Raji (cell line): ENCODE measurements around the gene MTIF3.

Experiments
- POLR2A ChIP-seq: IDR thresholded peaks from 2 replicates; pipeline ENCODE4 v1.6.1; 2011; ENCODE audit warnings: low read depth, low read length, control low read depth; ENCODE audit not compliant: insufficient read depth

MTIF3 gene

DNA sequence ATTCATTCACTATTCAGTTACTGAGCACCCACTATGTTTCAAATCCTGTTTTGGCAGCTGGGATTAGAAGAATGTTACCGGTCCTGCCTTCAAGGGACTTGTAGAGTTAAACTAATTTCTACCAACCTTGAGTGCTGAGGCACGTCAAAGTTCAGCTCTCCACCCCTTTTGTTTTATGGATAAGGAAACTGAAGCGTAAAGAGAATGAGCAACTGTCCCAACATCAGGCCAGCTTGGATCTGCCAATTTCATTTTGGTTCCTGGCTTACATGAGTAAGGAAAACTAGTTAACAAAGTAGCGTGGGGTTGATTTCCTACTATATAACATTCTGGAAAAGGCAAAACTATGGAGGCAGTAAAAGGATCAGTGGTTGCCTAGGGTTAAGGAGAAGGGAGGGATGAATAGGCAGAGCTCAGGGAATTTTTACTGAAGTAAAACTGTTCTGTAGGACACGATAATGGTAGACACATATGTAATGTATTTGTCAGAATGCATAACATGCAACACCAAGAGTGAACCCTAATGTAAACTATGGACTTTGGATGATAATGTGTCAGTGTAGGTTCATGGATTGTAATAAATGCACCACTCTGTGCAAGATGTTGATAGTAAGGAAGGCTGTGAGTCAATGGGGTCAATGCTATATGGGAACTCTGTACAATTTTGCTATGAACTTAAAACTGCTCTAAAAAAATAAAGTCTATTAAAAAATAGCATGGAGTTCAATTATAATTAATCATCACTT is 19.9 kb upstream of the MTIF3 start:
- no peak for TF ChIP-seq POLR2A

DNA sequence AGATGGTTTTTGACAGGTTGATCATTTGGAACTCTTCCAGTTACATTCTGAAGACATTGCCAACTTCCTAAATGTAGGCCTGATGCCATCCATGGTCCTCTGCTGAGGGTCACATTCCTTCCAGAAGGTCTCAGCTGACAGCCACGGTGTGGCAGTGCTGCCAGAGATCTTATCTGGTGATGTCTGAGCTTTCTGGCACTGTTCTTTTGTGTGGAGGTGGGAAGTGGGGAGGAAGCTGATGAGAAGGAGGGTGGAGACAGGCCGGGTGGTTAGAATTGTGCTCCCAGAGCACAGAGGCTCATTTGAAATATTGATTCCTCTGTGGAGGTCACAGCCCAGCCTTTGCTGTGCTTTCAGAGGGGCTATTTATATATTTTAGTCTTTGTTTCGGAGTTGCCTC is 16.1 kb upstream of the MTIF3 start:
- no peak for TF ChIP-seq POLR2A

DNA sequence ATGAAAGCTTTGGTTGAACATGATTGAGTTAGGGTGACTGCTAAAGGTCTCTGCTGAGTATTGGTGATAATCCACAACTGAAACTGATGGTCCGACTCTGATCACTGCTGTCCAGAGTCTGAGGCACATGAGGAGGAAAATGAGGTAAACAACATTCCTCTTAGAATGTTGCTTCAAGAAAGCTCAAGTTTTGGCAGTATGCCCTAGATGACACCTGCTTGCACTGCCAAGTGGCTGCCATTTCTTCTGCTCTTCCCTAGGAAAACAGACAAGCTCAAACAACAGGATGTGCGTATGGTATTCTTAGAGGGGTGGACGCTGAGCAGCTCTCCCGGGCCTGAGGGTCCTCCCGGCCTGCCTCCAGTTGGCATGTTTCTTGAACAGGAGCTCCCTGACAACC is 15.2 kb upstream of the MTIF3 start:
- TF ChIP-seq POLR2A, result no peak

DNA sequence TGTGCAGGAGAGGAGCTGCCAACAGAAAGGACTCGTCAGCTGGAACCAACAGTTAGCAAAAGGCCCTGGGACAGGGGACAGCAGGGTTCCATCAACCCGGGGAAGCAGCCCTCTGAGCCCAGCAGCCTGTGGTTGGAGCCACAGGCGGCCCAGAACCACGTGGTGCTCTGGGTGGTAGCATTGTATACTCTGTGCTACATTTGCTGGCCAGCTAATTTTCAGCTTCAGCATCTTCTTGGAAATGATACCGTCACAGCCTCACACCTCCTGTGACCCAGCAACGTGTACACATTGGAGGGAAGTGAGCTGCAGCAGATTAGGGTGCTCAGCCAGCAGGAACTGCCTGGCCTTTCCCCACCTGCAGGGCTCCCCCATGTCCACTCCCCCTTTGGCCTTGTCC is 13.1 kb upstream of the MTIF3 start:
- TF ChIP-seq POLR2A, result no peak

DNA sequence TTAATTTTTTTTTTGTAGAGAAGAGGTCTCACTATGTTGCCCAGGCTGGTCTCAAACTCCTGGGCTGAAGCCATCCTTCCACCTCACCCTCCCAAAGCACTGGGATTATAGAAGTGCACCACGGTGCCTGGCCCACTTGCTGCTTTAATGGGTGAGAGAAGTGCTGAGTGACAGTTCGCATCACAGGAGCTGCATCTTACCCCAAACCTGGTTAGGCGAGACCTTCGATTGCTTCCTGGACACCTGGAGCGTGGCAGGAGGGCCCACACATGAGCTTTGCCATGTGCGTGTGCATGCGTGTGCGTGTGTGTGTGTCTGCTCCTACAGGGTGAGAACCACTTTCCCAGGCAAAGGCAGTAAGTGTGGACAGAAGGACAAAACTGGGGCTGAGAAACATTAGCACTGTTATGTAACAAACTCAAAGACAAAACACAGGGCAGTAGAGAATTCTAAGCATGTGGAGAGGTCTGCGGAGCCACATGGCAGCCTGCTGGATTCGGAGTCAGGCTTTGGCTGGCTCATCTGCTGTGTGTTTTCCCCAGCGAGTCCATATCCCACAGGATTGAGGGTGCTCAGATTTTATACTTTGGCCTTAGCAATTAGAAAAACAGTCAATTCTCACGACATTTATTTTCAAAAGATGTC is 11.7 kb upstream of the MTIF3 start:
- TF ChIP-seq POLR2A, result no peak

DNA sequence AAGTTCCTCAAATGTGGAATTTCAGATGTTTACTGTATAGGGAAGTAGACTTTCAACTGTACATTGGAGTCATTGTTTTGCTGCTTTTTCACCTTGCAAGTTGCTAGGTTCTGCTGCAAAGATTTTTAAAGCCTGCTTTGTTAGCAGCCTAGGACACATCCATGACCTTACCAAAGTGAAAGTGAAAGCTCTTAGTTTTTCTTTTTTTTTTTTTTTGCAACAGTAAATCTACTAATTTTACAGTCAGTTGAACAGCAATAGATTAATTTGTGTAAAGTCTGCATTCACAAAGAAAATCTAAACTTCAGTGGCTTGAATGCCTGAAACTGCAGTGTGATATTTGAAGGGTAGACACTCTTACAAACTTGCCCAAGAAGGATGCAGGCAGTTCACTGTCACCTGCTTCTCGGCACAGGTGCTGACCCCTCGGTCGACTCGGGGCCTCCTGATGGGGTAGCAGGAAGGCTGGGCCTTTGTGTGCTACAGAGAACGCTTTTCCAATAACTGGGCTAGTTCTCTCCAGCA is 5.0 kb upstream of the MTIF3 start:
- no peak for TF ChIP-seq POLR2A

DNA sequence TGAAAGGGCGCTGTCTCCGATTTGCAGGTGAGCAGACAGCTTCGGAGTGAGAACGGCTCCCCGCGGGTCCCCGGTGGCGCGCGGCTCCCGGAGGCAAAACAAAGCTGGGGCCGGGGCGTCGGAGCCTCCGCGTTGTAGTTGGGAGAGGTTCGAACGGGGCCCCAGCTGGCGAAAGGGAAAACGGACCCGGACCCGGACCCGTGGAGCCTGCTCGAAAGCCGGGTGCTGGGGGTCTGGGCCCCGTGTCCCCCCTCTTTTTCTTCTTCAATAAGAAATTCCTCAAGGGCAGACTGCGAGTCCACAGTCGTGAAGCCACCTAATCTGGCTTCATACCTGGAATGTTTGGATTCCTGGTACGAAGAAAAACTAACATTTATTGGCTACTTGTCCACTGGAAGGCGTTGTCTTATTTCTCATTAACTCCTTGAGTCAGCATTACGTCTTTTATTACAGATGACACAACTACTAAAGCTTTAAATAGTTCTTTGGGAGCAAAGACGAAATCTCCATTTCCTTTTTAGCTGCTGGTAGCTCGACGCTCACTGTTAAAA is 632 bp upstream of the MTIF3 start:
- TF ChIP-seq POLR2A, result no peak

DNA sequence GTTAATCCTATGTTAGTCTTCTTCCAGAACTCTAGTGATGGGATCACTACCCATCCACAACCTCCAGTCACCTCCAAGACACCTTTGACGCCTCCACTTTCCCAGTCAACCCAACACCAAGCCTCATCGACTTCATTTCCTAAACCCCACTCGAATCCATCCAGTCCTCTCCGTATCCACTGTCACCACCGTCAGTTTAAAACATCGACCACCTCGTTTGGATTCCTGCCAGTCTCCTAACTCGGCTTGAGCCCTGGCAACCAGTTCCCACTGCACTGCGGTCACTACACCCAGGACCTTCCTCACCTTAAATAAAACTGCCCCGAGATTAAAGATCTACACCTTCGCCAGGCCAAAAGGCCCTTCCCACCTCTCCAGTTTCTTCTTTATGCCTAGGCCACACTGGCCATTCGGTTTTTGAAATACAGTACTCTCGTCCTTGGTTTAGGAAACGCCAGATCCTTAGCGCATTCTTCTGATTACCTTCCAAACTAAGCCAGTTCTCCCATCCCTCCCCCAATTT is 1.2 kb downstream of the MTIF3 start:
- no peak for TF ChIP-seq POLR2A

DNA sequence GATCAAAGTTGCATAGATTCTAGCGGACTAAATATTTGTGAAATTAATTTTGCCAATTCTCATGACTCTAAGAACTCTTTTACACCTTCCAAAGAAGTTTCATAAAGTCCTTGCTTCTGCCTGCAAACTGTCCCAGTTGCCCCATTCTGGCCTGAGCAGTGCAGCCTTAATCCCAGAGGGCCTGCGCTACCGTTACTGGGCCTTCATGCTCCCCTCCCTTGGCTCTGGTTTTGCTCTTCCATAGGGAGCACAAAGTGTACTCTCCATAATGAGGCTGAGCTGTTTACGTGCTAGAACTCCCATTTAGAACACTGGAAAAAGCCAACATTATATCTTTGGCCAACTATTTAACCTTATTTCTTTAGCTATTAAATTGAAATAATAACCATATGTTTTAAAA is 2.1 kb downstream of the MTIF3 start:
- no peak for TF ChIP-seq POLR2A

DNA sequence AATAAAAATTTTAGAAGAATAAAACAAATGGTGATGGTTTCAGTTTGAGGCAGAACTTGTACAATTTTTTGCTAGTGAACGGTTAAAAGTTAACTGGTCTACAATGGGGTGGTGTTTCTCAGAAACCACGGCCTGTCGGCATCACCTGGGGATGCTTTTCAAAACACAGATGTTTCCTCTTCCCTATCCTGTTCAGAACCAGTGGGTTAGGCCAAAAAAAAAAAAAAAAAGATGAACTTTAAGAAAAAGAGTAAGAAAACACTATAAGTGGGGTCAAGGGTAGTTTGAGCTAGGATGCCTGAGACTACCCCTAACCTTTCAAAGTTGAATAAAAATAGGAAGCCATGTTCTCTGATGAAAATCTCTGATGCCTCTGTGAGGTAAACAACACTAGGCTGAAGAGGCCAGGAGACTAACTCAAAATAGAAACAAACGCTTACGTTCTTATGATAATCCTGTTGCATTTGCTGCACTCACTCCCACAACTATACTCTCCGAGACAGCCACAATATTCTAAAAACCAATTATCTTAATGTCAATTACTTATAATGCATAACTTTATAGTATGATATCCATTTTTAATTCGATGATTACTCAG is 3.3 kb downstream of the MTIF3 start:
- TF ChIP-seq POLR2A, result no peak

DNA sequence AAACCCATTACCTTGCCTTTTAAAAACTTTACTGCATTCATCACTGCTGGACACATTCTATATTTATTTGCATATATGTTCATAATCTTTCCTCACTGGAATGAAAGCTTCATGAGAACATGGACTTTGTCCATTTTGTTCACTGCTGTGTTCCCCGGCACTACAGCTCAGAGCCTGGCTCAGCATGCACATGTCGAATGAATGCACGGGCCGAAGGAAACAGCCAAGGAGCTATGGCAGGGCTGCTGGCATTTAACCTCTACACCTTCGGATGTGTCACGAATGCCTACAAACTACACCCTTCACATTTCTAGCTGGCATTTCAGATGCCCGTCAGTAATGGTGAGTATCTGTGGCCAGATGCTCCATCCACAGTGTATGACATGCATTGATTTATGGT is 7.6 kb downstream of the MTIF3 start:
- TF ChIP-seq POLR2A, result no peak

DNA sequence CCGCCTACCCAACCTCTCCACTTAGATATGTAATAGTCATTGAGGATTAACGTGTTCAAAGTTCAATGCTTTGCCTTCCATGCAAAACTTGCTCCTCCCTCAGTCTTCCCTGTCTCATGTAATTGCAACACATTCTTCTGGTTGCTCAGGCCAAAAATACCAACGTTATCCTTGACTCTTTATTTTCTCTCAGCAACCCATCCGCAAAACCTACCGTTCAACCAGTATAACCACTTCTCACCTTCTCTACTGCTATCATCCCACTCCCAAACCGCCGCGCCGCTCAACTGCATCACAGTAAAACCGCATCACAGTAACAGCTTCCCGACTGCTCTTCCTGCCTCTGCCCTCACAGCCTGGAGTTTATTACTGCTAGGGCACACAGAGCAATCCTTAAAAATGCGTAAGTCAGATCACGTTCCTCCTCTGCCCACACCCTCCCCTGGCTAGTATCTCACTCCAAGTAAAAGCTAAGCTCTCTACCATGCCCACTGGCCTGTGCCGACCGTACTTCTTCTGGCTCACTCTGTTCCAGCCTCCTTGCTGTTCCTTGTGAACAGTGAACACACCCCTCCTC is 8.2 kb downstream of the MTIF3 start:
- TF ChIP-seq POLR2A, result no peak

DNA sequence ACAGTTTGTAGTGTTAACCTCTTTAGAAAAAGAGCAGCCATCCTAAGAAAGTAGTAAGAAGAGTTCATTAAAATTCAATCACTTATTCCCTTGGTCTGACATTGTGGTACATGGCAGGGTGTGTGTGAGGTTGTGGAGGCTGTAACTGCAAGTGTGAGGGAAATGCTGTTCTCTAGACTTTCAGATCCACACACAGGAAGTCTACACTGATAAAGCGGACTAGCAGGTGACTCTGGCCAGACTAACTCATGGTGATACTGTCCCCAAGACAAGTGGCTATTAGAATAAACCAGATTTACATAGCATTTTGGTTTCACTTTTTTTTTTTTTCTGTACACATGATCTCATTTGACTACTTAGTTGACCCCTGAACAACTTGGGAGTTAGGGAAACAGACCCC is 10.0 kb downstream of the MTIF3 start:
- TF ChIP-seq POLR2A, result no peak

DNA sequence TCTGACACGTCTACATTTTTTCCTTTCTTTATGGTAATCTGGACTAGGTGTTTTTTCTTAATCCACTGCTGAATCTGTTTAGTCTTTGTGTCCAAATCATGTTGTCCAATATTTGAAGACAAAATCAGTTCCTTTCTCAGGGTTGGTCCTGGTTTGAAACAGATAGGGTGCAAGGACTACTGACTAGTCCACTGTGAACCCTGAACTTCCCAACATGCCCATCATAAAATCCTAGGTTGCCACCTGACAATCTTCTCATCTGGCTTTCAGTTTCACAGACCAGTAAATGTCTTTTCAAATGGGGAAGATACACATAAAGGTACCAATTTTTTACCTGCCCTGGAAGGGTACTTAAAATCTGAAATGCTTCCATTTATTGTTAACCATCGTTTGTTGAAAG is 13.2 kb downstream of the MTIF3 start:
- no peak for TF ChIP-seq POLR2A

DNA sequence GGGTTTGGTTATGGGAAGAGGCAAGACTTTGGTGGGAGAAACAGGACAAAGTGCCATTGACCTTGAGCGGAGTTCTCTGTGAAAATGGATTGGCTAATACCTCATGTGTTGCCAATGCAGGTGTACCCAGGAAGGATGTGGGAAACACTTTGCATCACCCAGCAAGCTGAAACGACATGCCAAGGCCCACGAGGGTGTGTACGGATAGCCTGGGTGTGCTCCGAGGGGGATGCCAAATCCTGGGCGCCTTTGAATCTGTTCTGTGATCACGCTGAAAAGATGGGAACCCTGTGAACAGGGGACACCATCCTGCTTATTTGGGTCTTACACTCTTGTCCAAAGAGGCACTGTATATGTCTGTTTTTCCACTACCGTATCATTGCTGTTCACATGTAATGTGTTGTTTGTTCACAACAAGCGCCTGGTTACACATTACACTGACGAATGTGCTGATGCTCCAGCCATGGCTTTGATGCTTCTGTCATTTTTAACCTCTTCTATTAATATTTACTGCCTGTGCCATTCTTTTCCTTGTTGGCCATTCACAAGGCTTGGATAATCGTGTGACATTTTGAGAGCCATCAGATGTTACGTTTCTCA is 17.7 kb downstream of the MTIF3 start:
- TF ChIP-seq POLR2A, result no peak

DNA sequence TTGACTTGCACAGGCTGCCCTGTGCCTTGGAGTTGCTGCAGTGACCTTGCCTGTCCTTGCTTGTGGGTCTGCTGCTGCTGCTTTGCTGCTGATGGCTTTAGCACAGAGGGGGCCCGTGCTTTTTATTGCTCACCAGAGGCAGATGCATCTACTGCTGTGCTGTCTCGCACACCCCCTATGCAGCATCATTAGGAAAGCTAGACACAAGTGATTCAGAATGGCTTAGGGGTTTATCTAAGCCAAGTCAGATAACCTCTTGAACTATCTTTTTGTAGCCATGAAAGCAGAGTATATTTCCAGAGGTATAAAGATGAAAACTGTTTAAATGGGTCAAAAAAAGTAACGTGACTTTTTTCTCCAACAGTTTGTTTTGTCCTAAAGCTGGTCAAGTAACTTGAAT is 18.2 kb downstream of the MTIF3 start:
- TF ChIP-seq POLR2A, result no peak

DNA sequence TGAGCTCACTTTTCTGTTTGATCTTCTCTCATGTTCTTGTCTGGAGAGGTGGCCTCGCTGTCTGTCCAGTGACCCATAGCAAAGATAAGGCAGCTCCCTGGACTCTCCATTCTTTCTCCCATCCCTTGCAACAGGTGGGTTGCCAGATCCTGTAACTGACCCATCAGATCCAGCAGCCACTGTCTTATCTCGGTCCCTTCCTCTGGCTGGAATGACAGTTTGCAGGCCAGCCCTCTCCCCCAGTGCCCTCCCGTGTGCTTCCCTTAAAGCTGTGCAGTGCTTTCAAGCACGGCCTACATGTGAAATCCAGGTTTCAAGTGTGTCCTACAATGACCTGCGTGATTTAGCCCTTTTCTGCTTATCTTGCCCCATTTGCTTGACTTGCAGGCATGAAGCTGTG is 22.2 kb downstream of the MTIF3 start:
- TF ChIP-seq POLR2A, result no peak
